HEK293 (cell line): ENCODE data around the gene FBLL1.

Source experiments
- CTCF ChIA-PET: fragments of 350-600 bp; formaldehyde crosslinking; extraction: SDS; loops from one replicate; lab custom pipeline; 2021; ENCODE audit warnings: antibody characterized with exemption; lab: Yijun Ruan, JAX
- POLR2A ChIA-PET: fragments of 300-600 bp; formaldehyde crosslinking; extraction: SDS; loops from one replicate; lab custom pipeline; 2020; ENCODE audit warnings: antibody characterized with exemption, inconsistent platforms; lab: Yijun Ruan, JAX
- H3K27ac ChIP-seq: fragments of 200-500 bp; sonication (Bioruptor generic); 2 replicates; pipeline ENCODE4 v1.5.1; 2014; ENCODE audit warnings: low read depth, low read length, control low read depth, inconsistent platforms; ENCODE audit errors: extremely low read depth
- H3K36me3 ChIP-seq, 2 experiments: fragments of 200-500 bp in 1 of 2; sonication (Bioruptor generic) in 1 of 2; 1 replicate in 1 of 2; 2 replicates in 1 of 2; pipeline ENCODE4 v1.5.1; 2014 to 2017; ENCODE audit warnings: inconsistent platforms in 2 of 2, low read length in 2 of 2; ENCODE audit not compliant: control insufficient read depth in 2 of 2, insufficient read depth in 1 of 2
- H3K4me1 ChIP-seq: fragments of 200-500 bp; sonication (Bioruptor generic); 2 replicates; pipeline ENCODE4 v1.5.1; 2014; ENCODE audit warnings: mild to moderate bottlenecking, low read length, inconsistent platforms; ENCODE audit not compliant: control insufficient read depth, insufficient read depth
- H3K4me3 ChIP-seq: 2 replicates; pipeline ENCODE4 v1.5.1; 2011; ENCODE audit warnings: low read depth, mild to moderate bottlenecking, control low read depth, low read length, moderate library complexity
- H3K9me3 ChIP-seq: fragments of 200-500 bp; sonication (Bioruptor generic); 2 replicates; pipeline ENCODE4 v1.5.1; 2014; ENCODE audit warnings: low read depth, low read length, inconsistent platforms; ENCODE audit not compliant: control insufficient read depth, insufficient read depth
- HOXA7 ChIP-seq: sonication (generic); formaldehyde crosslinking; IDR thresholded peaks from 2 replicates; pipeline ENCODE4 v1.8.1; 2022; ENCODE audit warnings: missing genetic modification reagents, borderline replicate concordance
- KLF1 ChIP-seq: fragments of 450-650 bp; formaldehyde crosslinking; IDR thresholded peaks from 2 replicates; pipeline ENCODE4 v1.5.1; 2016; ENCODE audit warnings: missing biosample characterization, missing genetic modification characterization
- MYNN ChIP-seq: fragments of 450-650 bp; formaldehyde crosslinking; IDR thresholded peaks from 2 replicates; pipeline ENCODE4 v1.5.1; 2016; ENCODE audit warnings: missing biosample characterization, missing genetic modification characterization, borderline replicate concordance
- SCRT2 ChIP-seq: fragments of 450-650 bp; formaldehyde crosslinking; IDR thresholded peaks from 2 replicates; pipeline ENCODE4 v1.5.1; 2016; ENCODE audit warnings: missing biosample characterization, missing genetic modification characterization
- SETDB1 ChIP-seq: IDR thresholded peaks from one replicate; pipeline ENCODE4 v1.6.1; 2017; ENCODE audit warnings: mild to moderate bottlenecking, low read length, moderate library complexity, mixed read lengths; ENCODE audit not compliant: insufficient read length
- WT1 ChIP-seq: fragments of 450-650 bp; formaldehyde crosslinking; IDR thresholded peaks from 2 replicates; pipeline ENCODE4 v1.5.1; 2016; ENCODE audit warnings: missing biosample characterization, missing genetic modification characterization
- ZNF529 ChIP-seq: fragments of 450-650 bp; formaldehyde crosslinking; IDR thresholded peaks from 2 replicates; pipeline ENCODE4 v1.5.1; 2017; ENCODE audit warnings: missing genetic modification characterization, missing biosample characterization; ENCODE audit not compliant: insufficient replicate concordance
- ZNF558 ChIP-seq: fragments of 450-650 bp; formaldehyde crosslinking; IDR thresholded peaks from 2 replicates; pipeline ENCODE4 v1.5.1; 2016; ENCODE audit warnings: missing biosample characterization, missing genetic modification characterization
- ZNF747 ChIP-seq: fragments of 450-650 bp; formaldehyde crosslinking; IDR thresholded peaks from 2 replicates; pipeline ENCODE4 v1.5.1; 2016; ENCODE audit warnings: missing biosample characterization, missing genetic modification characterization
- ZSCAN30 ChIP-seq: fragments of 450-650 bp; IDR thresholded peaks from 2 replicates; pipeline ENCODE4 v1.5.1; 2018; ENCODE audit warnings: missing biosample characterization, mild to moderate bottlenecking, missing genetic modification characterization, moderate library complexity
- ZXDB ChIP-seq: fragments of 450-650 bp; formaldehyde crosslinking; IDR thresholded peaks from 2 replicates; pipeline ENCODE4 v1.5.1; 2016; ENCODE audit warnings: missing biosample characterization, missing genetic modification characterization
- TF ChIP-seq, protein P1 (sequence below): fragments of 450-650 bp; formaldehyde crosslinking; IDR thresholded peaks from 2 replicates; pipeline ENCODE4; 2016; ENCODE audit warnings: missing biosample characterization, missing genetic modification characterization
- TF ChIP-seq, protein P2 (sequence below): fragments of 450-650 bp; formaldehyde crosslinking; IDR thresholded peaks from 2 replicates; pipeline ENCODE4 v1.5.1; 2016; ENCODE audit warnings: missing biosample characterization, missing genetic modification characterization
- TF ChIP-seq, protein P3 (sequence below): fragments of 450-650 bp; formaldehyde crosslinking; conservative IDR thresholded peaks from 2 replicates; pipeline ENCODE4 v1.5.1; 2016; ENCODE audit warnings: low read depth, missing biosample characterization, missing genetic modification characterization
- TF ChIP-seq, protein P4 (sequence below): fragments of 450-650 bp; formaldehyde crosslinking; IDR thresholded peaks from 2 replicates; pipeline ENCODE4 v1.5.1; 2016; ENCODE audit warnings: missing biosample characterization, missing genetic modification characterization
- TF ChIP-seq, protein P5 (sequence below): fragments of 450-650 bp; formaldehyde crosslinking; IDR thresholded peaks from 2 replicates; pipeline ENCODE4 v1.5.0; 2017; ENCODE audit warnings: missing biosample characterization, missing genetic modification characterization, borderline replicate concordance
- TF ChIP-seq, protein P6 (sequence below): fragments of 450-650 bp; formaldehyde crosslinking; IDR thresholded peaks from 2 replicates; pipeline ENCODE4 v1.5.1; 2017; ENCODE audit warnings: missing biosample characterization, missing genetic modification characterization
- TF ChIP-seq, protein P7 (sequence below): fragments of 450-650 bp; formaldehyde crosslinking; IDR thresholded peaks from 2 replicates; pipeline ENCODE4 v1.5.1; 2016; ENCODE audit warnings: missing biosample characterization, missing genetic modification characterization

The FBLL1 gene

DNA sequence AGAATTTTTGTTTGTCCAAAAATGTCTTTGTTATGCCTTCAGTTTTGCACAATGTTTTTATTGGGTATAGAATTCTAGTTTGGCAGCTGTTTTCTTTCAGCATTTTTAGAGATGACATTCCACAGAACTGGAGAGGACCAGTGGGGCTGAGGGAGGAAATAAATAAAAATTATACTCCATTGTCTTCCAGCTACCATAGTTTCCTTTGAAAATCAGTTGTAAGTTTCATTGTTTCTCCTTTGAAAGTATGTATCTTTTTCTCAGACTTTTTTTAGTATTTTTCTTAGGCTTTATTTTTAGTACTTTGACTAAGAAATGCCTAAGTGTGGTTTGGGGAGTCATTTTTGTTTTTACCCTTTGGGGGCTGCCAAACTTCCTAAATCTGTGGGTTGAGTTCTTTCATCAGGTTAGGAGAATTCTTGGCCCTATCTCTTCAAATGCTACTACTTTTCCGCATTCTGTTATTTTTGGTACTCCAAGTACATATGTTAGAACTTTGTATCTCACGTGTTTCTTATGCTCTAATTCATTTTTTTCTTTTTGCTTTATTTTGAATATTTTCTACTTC, 15.2 kb upstream of the FBLL1 start:
- Histone ChIP-seq H3K36me3 (peaks cover 66 to 93% of the 10 kb centered on the region in 2 experiments), H3K4me3 (no peak overlapping the region), H3K9me3 (no peaks in the 10 kb centered on the region), H3K4me1 (no peaks in the 10 kb centered on the region), H3K27ac (no peak overlapping the region)
- ChIA-PET POLR2A (no interaction called here), CTCF (interaction anchor here (1.6 kb wide), 1 partner anchor 28 kb away, joined by 6 read pairs; the partner anchor contains the start of gene RARS1)
- TF ChIP-seq, protein P1, sequence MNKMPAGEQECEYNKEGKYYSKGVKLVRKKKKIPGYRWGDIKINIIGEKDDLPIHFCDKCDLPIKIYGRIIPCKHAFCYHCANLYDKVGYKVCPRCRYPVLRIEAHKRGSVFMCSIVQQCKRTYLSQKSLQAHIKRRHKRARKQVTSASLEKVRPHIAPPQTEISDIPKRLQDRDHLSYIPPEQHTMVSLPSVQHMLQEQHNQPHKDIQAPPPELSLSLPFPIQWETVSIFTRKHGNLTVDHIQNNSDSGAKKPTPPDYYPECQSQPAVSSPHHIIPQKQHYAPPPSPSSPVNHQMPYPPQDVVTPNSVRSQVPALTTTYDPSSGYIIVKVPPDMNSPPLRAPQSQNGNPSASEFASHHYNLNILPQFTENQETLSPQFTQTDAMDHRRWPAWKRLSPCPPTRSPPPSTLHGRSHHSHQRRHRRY: no peak
- TF ChIP-seq, protein P2, sequence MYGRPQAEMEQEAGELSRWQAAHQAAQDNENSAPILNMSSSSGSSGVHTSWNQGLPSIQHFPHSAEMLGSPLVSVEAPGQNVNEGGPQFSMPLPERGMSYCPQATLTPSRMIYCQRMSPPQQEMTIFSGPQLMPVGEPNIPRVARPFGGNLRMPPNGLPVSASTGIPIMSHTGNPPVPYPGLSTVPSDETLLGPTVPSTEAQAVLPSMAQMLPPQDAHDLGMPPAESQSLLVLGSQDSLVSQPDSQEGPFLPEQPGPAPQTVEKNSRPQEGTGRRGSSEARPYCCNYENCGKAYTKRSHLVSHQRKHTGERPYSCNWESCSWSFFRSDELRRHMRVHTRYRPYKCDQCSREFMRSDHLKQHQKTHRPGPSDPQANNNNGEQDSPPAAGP (tag by site-specific recombination): no peak
- TF ChIP-seq SETDB1 (peak; percentile 29), ZNF558 (tag by site-specific recombination) (peak; percentile 97)

DNA sequence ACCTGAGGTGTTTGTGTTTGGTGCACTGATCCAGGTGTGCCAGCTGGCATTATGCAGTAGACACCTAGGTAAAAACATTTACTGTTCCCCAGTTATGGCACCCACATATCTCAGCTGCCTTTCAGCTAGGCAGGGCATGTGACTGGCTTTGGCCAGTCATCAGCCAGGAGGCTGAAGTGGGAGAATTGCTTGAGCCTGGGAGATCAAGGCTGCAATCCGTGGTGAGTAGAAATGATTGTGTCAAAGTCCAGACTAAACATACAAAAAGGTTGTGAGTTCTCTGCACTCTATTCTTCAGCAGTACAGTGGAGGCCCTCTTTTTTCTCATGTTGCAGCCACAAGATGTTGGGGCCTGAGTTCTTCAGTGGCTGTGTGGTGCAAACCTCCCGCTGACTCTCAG, 3.2 kb upstream of the FBLL1 start:
- H3K36me3 ChIP-seq: peaks cover 0 to 11% of the 10 kb centered on the region in 2 experiments; a peak in 2 of 3 replicates
- CTCF ChIA-PET: no interaction called here
- TF ChIP-seq, protein P3, sequence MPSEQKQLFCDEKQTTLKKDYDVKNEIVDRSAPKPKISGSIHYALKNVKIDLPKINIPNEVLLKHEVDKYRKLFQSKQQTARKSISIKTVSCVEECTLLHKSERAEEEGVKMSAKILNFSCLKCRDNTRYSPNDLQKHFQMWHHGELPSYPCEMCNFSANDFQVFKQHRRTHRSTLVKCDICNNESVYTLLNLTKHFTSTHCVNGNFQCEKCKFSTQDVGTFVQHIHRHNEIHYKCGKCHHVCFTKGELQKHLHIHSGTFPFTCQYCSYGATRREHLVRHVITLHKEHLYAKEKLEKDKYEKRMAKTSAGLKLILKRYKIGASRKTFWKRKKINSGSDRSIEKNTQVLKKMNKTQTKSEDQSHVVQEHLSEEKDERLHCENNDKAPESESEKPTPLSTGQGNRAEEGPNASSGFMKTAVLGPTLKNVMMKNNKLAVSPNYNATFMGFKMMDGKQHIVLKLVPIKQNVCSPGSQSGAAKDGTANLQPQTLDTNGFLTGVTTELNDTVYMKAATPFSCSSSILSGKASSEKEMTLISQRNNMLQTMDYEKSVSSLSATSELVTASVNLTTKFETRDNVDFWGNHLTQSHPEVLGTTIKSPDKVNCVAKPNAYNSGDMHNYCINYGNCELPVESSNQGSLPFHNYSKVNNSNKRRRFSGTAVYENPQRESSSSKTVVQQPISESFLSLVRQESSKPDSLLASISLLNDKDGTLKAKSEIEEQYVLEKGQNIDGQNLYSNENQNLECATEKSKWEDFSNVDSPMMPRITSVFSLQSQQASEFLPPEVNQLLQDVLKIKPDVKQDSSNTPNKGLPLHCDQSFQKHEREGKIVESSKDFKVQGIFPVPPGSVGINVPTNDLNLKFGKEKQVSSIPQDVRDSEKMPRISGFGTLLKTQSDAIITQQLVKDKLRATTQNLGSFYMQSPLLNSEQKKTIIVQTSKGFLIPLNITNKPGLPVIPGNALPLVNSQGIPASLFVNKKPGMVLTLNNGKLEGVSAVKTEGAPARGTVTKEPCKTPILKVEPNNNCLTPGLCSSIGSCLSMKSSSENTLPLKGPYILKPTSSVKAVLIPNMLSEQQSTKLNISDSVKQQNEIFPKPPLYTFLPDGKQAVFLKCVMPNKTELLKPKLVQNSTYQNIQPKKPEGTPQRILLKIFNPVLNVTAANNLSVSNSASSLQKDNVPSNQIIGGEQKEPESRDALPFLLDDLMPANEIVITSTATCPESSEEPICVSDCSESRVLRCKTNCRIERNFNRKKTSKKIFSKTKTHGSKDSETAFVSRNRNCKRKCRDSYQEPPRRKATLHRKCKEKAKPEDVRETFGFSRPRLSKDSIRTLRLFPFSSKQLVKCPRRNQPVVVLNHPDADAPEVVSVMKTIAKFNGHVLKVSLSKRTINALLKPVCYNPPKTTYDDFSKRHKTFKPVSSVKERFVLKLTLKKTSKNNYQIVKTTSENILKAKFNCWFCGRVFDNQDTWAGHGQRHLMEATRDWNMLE (tag by site-specific recombination): no peak
- TF ChIP-seq ZSCAN30 (tag by site-specific recombination): no peak
- TF ChIP-seq, protein P4, sequence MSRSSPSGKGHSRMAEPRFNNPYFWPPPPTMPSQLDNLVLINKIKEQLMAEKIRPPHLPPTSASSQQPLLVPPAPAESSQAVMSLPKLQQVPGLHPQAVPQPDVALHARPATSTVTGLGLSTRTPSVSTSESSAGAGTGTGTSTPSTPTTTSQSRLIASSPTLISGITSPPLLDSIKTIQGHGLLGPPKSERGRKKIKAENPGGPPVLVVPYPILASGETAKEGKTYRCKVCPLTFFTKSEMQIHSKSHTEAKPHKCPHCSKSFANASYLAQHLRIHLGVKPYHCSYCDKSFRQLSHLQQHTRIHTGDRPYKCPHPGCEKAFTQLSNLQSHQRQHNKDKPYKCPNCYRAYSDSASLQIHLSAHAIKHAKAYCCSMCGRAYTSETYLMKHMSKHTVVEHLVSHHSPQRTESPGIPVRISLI (tag by site-specific recombination): no peak
- no peak for TF ChIP-seq ZXDB (tag by site-specific recombination)
- no peak for TF ChIP-seq HOXA7 (CRISPR knock-in tag)
- TF ChIP-seq, protein P5, sequence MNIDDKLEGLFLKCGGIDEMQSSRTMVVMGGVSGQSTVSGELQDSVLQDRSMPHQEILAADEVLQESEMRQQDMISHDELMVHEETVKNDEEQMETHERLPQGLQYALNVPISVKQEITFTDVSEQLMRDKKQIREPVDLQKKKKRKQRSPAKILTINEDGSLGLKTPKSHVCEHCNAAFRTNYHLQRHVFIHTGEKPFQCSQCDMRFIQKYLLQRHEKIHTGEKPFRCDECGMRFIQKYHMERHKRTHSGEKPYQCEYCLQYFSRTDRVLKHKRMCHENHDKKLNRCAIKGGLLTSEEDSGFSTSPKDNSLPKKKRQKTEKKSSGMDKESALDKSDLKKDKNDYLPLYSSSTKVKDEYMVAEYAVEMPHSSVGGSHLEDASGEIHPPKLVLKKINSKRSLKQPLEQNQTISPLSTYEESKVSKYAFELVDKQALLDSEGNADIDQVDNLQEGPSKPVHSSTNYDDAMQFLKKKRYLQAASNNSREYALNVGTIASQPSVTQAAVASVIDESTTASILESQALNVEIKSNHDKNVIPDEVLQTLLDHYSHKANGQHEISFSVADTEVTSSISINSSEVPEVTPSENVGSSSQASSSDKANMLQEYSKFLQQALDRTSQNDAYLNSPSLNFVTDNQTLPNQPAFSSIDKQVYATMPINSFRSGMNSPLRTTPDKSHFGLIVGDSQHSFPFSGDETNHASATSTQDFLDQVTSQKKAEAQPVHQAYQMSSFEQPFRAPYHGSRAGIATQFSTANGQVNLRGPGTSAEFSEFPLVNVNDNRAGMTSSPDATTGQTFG (tag by site-specific recombination): no peak
- TF ChIP-seq, protein P2 (tag by site-specific recombination): no peak
- TF ChIP-seq, protein P6, sequence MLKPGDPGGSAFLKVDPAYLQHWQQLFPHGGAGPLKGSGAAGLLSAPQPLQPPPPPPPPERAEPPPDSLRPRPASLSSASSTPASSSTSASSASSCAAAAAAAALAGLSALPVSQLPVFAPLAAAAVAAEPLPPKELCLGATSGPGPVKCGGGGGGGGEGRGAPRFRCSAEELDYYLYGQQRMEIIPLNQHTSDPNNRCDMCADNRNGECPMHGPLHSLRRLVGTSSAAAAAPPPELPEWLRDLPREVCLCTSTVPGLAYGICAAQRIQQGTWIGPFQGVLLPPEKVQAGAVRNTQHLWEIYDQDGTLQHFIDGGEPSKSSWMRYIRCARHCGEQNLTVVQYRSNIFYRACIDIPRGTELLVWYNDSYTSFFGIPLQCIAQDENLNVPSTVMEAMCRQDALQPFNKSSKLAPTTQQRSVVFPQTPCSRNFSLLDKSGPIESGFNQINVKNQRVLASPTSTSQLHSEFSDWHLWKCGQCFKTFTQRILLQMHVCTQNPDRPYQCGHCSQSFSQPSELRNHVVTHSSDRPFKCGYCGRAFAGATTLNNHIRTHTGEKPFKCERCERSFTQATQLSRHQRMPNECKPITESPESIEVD (tag by site-specific recombination): no peak
- TF ChIP-seq ZNF747 (tag by site-specific recombination): no peak
- TF ChIP-seq MYNN: no peak
- no peak for TF ChIP-seq WT1 (tag by site-specific recombination)
- TF ChIP-seq SCRT2 (tag by site-specific recombination): no peak
- TF ChIP-seq, protein P7, sequence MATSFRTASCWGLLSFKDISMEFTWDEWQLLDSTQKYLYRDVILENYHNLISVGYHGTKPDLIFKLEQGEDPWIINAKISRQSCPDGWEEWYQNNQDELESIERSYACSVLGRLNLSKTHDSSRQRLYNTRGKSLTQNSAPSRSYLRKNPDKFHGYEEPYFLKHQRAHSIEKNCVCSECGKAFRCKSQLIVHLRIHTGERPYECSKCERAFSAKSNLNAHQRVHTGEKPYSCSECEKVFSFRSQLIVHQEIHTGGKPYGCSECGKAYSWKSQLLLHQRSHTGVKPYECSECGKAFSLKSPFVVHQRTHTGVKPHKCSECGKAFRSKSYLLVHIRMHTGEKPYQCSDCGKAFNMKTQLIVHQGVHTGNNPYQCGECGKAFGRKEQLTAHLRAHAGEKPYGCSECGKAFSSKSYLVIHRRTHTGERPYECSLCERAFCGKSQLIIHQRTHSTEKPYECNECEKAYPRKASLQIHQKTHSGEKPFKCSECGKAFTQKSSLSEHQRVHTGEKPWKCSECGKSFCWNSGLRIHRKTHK (tag by site-specific recombination): no peak
- TF ChIP-seq KLF1: no peak
- TF ChIP-seq ZNF529 (tag by site-specific recombination): no peak

More for the DNA sequence above, 3.2 kb upstream of the FBLL1 start:
- POLR2A ChIA-PET: no interaction called here
- H3K9me3 ChIP-seq: no peaks in the 10 kb centered on the region
- no peak overlapping the region for H3K27ac ChIP-seq
- no peaks in the 10 kb centered on the region for H3K4me1 ChIP-seq
- H3K4me3 ChIP-seq: no peak overlapping the region
